Left renal cortex interstitium (tissue), 4 donors: Measurements from ENCODE around the gene DNM3. TPM values are rescaled to one million over a fixed set of nuclear protein-coding genes. Genes with fewer than 3 reads are reported as not detected.

Experiments used
- DNase-seq, 4 donors: peaks; one replicate each; pipeline ENCODE4 v3.0.0-alpha.2; 2013; ENCODE audit warnings: low read depth in 4 of 4, low spot score in 2 of 4, missing footprints in 1 of 4
- polyA plus RNA-seq, 4 donors: library from polyadenylated mRNA; unstranded; fragments of 120-200 nt; gene quantifications; one replicate each; pipeline ENCODE4 v1.2.1, GENCODE V29; 2013; ENCODE audit not compliant: insufficient read length in 4 of 4

Gene DNM3
- polyA plus RNA-seq, 4 donors: 3.5 to 5.8 (median 4.5) TPM

GRCh38 chr1:172377565-172377964 lies 536.3 kb downstream of the DNM3 start:
- no peak for DNase-seq

GRCh38 chr1:172378109-172378760 lies 536.9 kb downstream of the DNM3 start:
- DNase-seq: no peak

- no peak for DNase-seq
Observed at GRCh38 chr1:172380441-172381244, 539.3 kb downstream of the DNM3 start.

GRCh38 chr1:172381946-172382345 lies 540.6 kb downstream of the DNM3 start:
- no peak for DNase-seq

GRCh38 chr1:172382406-172382805 lies 541.1 kb downstream of the DNM3 start:
- DNase-seq: no peak

- DNase-seq: no peak
Observed at GRCh38 chr1:172382990-172383389, 541.7 kb downstream of the DNM3 start.

- DNase-seq: no peak
Observed at GRCh38 chr1:172383536-172383935, 542.2 kb downstream of the DNM3 start.

GRCh38 chr1:172384656-172385055 lies 543.4 kb downstream of the DNM3 start:
- no peak for DNase-seq

- DNase-seq: no peak
Observed at GRCh38 chr1:172386046-172386445, 544.7 kb downstream of the DNM3 start.

- DNase-seq: no peak
Observed at GRCh38 chr1:172388490-172388889, 547.2 kb downstream of the DNM3 start.

- DNase-seq: no peak
Observed at GRCh38 chr1:172390301-172390682, 549.0 kb downstream of the DNM3 start.

- DNase-seq: no peak
Observed at GRCh38 chr1:172390683-172391551, 549.6 kb downstream of the DNM3 start.

- DNase-seq: no peak
Observed at GRCh38 chr1:172391976-172392375, 550.7 kb downstream of the DNM3 start.

- DNase-seq: no peak
Observed at GRCh38 chr1:172393354-172393753, 552.1 kb downstream of the DNM3 start.

GRCh38 chr1:172394141-172394751 lies 552.9 kb downstream of the DNM3 start:
- DNase-seq: no peak

GRCh38 chr1:172394811-172395210 lies 553.5 kb downstream of the DNM3 start:
- no peak for DNase-seq

GRCh38 chr1:172395576-172395975 lies 554.3 kb downstream of the DNM3 start:
- DNase-seq: no peak

- no peak for DNase-seq
Observed at GRCh38 chr1:172397221-172397620, 555.9 kb downstream of the DNM3 start.

- no peak for DNase-seq
Observed at GRCh38 chr1:172397633-172398032, 556.3 kb downstream of the DNM3 start.

GRCh38 chr1:172398193-172398592 lies 556.9 kb downstream of the DNM3 start:
- DNase-seq: no peak
